DMS79 (cell line): ENCODE measurements around the gene FOXD4L5.
"Not testable (repeated sequence)": the region's sequence is repeated elsewhere in the genome, so short reads cannot be mapped to it uniquely, and the experiment has no call there.

Source experiments
- DNase-seq: peaks from one replicate; lab custom pipeline; 2025; lab: John Stamatoyannopoulos, UW

Gene FOXD4L5

GRCh38 chr9:65285109-65285508, at the start of gene FOXD4L5:
Gene FOXD4L5 (minus strand): TSS chr9:65285209. CDS start chr9:65284377, 832 bp downstream.
- DNase-seq = not testable (repeated sequence)

- not testable (repeated sequence) for DNase-seq
Measured at GRCh38 chr9:65283943-65284342, 1.1 kb downstream of the FOXD4L5 start.

- not testable (repeated sequence) for DNase-seq
Measured at GRCh38 chr9:65282976-65283375, 2.0 kb downstream of the FOXD4L5 start.
